HuH-7 (cell line): ENCODE data around the gene RENBP.

ENCODE experiments used
- DNase-seq: peaks from one replicate; pipeline ENCODE4 v3.0.0; 2011; ENCODE audit warnings: low spot score

The RENBP gene

DNA sequence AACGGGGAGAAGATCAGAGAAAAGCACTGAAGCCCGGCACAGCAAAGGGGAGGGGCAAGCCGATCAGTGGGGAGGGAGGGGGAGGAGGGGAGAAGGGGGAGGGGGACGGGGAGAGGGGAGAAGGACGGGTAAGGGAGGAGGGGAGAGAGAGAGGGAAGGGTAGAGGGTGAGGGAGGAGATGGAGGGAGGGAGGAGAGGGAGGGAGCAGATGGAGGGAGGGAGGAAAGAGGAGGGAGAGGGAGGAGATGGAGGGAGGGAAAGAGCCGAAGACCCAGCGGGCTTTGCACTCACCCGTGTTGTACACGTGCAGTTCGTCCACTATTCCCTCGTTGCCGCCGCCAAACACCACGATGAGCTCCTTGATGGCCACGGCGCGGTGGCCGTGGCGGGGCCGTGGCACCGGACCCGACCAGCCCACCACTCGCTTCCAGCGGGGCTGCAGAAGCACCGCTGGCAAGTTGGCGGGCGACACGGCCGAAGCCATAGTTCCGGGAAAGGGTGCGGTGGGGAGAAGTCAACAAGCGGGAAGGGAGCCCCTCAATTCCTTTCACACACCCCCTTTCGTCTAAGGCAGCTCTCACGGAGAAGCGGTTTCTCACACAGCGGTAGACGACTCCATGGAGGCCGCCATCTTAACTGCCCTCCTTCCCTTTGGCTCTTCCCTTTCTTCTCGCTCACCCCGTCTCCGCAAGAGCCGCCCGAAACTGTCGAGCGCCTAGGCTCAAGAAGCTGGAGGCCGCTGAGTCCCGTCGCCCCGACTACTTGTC lies 26.1 kb upstream of the RENBP start:
- DNase-seq = peak; percentile 45

DNA sequence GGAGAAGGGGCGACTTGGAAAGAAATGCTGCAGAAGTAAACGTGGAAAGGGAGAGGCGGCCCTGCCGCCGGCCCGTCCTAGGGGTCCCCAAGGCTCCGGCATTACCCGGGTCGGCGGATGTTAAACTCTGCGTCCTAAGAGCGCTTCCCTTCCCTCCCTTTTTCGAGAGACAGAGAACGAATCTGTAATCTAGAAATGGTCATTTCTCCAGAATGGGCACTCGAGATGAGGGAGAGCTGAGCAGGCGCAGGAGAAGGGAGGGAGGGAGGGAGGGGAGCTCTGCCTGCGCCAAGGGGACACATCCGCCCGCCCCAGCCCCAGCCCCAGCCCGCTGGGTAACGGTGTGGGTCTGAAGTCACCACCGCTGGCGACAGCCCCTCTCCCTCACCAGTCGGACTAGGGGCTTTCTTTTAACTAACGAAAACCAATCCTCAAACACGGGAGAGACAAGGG lies 25.5 kb upstream of the RENBP start:
- no peak for DNase-seq

DNA sequence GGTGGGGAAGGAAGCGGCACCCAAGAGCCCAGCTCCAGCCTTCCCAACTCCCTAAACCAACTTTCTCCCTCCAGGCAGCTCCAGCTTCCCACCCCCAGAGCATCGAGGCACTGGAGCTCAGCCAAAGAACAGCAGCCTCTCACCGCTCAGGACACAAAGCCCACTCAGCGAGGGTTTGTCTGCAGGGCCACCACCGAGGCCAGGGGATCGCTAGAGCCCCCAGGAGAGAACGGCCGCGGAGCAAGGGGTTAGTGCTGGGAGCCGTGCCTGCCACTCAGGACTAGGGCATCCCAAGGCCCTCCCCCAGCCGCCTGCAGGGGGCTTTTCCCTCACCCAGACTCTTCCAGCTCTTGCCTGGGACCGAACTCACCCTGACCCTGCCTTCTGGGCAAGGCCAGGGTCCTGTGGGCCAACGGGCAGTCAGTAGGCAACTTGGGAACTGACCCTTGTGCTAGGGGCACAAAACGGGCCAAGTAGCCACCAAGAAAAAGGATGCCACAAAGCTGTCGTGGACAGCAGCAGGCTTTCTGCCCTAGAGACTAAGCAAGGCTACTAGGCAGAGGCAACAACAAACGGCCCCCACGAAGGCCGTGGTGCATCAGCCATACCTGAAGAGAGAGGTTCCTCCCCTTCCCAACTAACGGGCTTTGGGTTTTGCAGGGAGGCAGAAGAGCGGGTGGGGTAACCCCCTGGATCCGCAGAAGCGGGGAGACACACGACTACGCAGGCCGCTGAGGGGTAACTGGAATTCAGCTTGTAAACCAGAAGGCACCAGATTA lies 24.9 kb upstream of the RENBP start:
- no peak for DNase-seq

DNA sequence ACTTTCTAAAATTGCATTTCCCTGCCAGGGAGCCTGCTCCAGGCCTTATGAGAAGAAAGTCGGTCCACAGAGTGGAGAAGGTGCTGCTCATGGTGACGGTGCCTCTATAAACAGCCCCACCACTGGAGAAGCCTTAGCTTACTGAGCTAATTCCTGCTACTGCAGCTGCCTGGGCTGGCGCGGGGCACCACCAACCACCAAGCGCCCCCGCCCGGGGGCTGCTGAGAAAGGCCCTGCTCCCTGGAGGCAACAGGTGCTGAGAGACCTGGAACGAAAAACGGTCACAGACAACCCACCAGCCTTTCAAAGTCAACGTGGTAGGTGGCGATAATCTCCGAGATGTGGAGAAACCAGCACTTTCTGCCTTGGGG lies 24.3 kb upstream of the RENBP start:
- DNase-seq = no peak

DNA sequence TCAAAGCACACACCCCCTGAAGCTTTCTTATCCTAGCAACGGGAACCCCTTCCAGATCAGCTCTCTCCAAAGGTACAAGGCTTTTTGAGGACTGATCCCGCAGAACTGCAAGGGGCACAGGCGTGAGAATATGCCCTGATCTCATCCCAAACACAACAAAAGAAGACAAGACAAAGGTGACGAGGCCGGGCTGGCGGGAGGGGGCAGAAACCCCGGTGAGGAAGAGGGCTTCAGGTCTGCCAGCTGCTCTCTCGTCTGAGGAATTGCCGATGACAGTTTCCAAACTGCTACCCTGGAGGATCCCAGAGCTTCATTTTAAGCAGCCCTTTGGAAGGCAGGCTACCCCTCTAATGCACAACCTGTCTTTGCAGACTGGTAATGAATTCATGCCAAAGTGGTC lies 23.8 kb upstream of the RENBP start:
- DNase-seq = no peak

DNA sequence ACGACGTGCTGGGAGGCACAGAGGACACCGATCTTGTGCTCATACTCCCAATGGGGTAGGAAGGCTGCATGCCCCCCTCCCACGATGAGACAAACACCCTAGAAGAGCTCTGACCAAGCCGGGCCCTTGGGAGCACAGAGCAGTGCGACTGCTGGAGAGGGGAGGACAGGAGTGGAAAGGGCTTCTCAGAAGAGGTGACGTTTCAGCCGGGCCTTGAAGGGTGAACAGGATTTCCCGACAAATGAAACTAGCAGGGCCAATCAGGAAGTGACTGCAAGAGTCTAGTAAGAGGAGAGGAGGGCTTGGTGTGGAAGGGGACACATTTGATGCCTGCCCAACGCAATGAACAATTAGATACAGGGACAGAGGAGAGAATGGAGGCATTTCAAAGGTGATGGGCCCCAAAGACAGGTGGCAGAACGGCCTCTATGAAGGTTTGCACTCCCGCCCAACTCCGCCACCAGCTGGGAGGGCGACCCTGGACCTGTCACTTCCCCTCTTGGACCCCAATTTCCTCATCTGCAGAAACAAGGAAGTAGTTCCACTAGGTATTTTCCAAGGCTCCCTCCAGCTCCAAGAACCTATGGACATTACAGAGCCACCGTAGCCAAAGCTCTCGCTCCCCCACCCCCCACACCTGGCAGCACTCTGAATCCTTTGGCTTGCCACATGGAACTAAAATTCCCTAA lies 23.2 kb upstream of the RENBP start:
- DNase-seq = no peak

DNA sequence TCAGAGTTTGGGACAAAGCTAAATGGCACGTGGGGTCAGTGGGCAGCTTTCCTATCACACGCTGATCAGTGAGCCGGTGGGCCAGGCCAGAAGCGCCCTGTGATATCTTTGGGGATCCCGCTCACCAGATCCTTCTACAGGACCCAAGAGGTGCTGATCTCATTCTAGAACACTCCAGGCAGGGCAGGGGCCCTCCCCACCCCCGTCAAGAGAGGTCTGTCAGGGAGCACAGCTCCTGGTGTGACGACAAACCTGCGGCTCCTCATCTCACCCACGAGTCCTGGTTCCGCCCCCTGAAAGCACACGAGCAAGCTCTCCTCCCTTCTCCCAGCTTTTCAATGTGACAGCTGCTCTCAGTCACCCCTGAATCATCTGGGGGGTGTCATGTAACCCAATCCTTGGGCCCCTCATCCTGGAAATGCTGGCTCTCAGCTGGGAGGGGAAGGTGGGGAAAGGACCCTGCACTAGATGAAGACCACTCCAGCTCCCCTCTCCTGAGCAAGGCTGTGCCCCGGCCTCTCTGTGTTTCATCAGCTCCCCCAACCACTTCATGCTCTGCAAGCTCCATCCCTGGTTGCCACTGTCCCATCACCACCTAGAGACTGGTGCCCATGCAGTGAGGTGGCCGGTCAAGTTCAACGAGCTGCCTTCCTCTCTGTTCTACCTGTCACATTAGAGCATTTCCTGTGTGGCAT lies 22.5 kb upstream of the RENBP start:
- no peak for DNase-seq

DNA sequence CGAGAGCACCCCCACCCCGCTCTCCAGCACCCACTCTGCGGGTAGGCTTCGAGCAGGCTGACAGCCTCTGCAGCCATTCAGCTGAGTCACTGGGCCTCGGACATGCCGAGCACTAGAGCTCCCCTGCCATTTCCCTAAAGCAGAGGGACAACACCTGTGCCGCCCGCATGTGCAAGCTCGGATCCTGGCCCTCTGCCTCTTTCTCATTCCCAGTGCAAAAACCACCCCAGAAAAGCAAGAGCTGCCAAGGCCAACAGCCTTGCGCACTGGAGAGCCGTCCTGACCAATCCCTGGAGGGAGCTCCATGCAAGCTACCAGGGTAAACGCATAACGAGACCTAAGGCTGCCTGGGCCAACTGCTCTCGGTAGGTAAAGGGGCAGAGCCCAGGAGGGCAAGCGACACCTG lies 21.8 kb upstream of the RENBP start:
- DNase-seq = no peak

DNA sequence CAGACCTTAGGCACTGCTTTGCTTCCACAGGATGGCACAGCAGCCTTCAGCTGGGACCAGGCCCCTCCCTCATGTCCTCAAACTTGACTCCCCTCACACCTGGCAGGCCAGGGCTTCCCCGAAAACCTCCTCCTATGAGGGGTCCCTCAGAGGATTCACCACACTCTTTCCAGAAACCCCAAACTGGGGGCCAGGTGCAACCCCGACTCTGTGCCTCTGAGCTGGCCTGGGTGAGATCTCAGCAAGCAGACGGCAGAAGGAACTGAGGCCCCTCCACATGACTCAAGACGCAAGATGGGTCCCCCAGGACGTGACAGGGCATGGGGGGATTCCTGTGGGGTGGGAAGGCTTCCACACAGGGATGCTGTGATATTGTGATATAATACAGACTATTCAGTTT lies 21.0 kb upstream of the RENBP start:
- no peak for DNase-seq

DNA sequence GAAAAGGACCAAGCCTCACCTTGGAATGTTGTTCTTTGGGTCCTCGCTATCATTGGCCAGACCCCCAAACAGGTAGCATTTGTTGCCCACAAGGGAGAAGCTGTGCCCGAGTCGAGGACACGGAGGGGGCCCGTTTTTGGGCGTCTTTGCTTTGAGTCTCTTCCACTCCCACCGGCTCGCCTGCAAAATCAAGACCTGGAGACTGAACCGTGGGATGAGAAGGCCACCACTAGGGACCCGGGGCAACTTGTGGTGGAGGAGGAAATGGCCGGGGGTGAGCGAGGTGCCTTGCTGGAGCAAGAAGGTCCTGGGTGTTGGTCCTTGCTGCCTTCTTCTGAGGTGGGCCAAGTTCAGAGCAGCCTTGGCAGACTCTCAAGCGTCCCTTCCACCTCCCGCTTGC lies 19.7 kb upstream of the RENBP start:
- no peak for DNase-seq

DNA sequence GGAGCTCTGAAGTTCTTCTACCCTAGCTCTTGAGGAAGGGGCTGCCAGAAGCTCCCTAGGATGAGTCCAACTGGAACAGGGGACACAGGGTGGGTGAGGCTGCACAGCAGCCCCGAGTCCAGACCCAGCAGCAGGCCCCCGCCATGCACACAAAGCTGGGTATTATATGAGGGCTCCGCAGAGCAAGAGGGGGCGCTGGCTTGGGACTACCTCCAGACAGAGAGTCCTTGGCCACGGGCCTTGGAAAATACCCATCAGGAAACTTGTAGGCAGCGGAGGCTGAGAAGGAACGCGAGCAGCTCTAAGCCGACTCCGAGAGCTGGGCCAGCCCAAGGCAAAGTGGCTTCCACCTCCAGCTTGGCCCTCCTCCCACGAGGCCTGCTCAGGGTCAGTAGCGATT lies 19.1 kb upstream of the RENBP start:
- no peak for DNase-seq

DNA sequence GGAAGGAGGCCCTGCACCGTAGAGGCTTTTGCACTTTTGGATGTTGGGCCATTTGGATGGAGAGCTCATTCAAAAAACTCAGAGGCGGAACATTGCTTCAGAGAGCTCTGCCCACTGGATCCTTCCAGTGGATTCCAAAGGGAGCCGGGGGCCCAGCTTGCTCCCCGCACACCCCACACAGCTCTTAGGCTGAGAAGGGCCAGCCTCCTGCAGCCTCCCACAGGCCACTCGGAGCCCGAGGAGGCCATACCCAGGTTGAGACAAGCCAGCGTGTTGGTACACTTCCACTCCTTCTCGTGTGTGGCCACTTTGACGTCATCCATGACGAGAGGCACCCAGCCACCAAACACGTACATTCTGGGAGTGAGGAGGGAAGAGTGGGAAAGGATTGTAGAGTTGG lies 16.8 kb upstream of the RENBP start:
- no peak for DNase-seq

DNA sequence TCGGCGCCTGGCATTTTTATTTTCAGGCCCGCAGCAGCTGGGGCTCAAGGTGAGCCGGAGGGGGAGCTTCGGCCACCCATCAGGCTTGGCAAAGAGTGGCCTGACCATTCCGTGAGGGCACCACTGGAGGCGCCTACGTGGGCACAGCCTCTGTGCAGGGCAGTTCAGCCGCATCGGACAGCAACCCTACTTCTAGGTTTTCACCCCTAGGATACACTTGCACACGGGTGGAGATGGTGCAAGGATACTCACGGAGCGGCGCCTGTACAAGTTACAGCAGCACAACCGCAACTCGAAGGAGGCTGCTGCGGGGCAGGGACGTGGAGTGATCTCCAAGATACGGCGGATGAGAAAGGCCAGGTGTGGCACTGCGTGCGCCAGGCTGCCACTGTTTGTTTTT lies 16.3 kb upstream of the RENBP start:
- DNase-seq = no peak

DNA sequence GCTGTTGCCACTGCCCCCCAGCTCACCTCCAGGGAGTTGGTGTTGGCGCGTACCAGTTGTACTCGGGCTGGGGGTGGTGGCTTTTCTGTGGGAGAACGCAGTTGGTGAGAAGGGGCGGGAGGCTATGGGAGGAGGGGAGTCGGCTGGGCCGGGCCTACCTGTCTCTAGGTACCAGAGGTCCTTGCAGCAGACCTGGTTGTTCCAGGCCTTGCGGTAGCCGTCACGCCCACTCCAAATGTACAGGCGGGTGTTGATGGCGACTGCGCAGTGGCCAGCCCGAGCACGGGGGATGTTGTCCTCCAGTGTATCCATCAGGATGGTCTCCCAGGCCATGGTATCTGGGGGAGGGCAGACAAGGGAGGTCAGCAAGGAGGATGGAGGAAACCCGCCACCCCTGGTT lies 15.6 kb upstream of the RENBP start:
- no peak for DNase-seq

DNA sequence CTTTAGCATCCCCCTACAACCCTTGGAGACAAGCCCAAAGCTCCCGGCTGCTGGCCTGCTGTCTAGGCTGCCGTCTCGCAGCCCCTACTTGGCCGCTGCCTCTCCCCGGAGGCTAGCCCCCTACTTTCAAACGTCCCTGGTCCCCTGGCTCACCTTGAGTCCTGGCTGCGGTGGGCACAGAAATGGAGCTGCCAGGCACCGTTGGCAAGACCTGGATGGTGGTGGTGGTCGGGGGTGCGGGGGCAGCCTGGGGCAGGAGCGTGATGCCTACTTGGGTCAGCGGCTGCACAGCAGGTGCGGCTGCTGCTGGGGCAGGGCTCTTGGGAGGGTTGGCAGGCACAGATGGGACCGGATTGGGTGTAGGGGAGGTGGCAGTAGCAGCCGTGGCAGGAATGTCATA lies 15.2 kb upstream of the RENBP start:
- no peak for DNase-seq

DNA sequence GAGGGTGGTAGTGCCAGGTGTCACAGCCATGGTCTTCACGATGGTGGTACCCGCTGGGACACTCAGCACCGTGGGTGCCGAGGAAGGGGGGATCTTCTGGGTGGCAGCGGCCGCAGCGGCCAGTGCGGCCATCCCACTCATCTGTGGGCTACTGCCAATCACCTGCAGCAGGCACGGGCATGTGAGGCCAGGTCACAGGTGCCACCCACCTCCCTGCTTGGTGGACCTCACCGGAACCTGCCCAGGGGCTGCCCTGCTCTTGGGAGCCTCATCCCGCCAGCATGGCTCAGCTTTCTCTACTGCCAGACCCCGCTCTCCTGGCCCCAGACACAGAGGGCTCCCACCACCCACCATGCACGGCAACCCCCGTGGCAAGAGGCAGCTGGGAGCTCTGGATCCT lies 14.2 kb upstream of the RENBP start:
- DNase-seq = no peak

DNA sequence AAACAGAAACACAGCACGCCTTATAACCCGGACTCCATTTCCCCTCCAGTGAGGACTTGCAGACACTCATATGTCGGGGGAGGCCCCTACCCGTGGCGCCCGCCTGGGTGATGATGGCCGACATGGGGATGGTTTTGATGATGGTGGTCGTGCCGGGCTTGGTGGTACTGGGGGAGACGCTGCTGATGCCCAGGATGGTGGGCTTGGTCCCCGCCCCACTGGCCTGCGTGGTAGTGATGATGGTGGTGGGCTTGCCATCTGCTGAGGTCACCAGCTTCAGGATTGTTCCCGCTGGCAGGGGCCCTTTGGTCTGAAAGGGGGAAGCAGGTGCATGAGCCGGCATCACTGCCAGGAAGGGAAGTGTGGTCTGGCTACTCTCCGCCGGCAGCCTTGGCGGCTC lies 12.8 kb upstream of the RENBP start:
- no peak for DNase-seq

DNA sequence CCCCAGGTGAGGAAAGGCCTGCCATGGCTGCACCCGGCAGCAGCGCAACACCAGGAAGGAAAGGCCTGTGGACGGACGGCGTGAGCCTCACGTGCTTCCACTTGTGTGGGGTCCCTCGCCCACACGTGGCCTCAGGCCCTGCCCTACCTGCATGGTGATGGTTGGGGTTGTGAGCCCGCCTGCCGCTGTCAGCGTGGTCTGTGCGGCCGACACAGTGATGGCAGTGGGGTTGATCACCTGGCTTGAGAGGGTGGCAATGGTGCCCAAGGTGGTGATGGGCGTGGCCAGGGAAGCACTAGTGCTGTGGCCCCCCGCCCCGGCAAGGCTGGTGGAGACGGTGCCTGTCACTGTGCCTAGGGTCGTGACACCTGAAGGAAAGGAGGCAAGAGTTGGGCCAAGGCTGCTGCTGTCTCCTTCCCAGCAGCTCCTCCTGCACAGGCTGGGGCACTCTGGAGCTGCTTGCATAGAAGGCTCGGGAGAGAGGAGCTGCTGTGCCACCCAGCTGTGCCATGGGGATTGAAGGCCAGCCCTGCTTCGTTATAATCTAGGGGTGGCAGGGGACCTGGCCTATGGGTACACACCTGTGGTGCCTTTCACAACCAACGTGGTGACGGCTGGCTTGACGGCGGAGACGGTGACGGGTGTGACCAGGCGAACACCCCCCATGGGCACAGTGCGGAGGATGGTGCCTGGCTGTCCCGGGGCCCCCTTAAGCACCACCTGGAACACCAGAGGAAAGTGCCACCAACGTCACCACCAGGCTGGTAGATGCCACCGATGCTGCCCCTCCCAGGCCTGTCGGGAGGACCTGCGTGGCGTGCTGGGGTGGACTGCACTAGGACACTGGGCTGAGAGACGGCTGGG lies 11.8 kb upstream of the RENBP start:
- DNase-seq = no peak

DNA sequence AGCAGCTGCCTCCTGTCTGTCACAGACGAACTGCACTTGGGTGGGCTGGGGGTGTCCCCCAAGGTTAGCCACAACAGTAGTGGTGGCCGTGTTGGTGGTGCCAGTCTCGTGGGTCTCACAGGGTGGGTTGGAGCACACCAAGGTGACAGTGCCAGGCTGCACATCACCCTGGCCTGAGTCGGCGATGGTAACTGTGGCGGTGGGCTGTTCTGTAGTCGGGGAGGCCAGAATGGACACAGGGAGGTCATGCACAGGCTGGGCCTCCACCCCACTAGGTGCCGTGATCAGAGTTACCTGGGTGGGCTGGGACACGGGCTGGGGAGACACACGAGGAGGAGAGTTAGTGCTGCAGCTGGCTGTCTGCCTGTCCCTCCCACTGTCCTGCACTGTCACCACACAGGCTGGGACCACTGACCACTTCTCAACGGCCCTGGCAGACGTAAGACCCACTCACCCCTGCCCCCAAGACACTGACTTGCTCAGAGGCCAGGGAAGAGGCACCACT lies 10.8 kb upstream of the RENBP start:
- no peak for DNase-seq

DNA sequence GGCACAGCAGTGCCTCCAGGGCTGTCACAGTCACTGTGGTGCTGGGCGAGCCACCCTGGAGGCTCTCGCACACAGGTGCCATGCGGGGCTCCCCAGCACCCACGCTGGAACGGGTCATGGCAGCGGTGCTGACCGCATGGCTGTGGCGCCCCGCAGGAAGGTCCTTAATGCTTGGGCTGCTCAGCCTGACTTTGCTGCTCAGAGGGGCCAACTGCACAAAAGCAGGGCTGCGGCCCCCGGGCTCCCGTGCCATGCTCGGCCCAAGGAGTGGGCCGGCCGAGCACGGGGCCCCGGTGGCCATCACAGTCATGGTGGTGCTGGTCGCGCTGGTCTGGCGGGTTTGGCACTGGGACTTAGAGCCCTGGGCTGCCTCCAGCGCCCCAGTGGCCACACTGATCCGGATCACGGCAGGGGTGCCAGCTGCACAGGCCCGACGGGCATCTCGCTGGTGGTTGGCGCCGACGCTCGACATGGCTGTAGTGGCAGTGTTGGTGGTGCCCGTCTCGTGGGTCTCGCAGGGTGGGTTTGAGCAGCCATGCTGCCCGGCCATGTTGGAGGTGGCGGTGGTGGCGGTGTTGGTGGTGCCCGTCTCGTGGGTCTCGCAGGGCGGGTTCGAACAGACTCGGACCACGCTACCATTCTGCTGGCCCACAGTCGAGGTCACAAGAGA lies 10.2 kb upstream of the RENBP start:
- DNase-seq = no peak
